Measurements from ENCODE around the gene CDH24. TPM values are rescaled to one million over a fixed set of nuclear protein-coding genes. Genes with fewer than 3 reads are reported as not detected.

The CDH24 gene
- total and polyA plus RNA-seq, 2 experiments from 2014 or later: 6.9 to 18.0 TPM

DNA sequence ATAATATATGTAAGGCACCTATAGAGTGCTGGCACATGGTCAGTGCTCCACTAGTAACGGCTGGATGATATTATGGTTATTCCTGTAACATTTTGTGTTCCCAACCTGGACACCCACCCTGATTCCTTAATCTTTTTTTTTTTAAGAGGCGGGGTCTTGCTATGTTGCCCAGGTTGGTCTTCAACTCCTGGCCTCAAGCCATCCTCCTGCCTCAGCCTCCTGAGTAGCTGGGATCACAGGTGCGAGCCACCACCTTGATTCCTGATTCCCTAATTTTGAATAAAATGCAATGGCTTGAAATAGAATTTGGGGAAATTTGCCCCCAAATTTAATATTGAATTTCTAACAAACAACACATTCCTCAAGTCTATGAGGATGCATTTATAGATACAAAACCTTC, 54.7 kb downstream of the CDH24 start:
- H3K27me3 ChIP-seq: no peaks in the 10 kb centered on the region
- WGBS (ENCODE audit: low lambda C conversion rate, missing lambda C conversion rate): 97% methylated on average over 3 of the region's 3 CpGs
- H3K27ac ChIP-seq: no peak overlapping the region
- H3K4me1 ChIP-seq (ENCODE audit: insufficient read depth): peaks cover 18% of the 10 kb centered on the region
- TF ChIP-seq, protein P1, sequence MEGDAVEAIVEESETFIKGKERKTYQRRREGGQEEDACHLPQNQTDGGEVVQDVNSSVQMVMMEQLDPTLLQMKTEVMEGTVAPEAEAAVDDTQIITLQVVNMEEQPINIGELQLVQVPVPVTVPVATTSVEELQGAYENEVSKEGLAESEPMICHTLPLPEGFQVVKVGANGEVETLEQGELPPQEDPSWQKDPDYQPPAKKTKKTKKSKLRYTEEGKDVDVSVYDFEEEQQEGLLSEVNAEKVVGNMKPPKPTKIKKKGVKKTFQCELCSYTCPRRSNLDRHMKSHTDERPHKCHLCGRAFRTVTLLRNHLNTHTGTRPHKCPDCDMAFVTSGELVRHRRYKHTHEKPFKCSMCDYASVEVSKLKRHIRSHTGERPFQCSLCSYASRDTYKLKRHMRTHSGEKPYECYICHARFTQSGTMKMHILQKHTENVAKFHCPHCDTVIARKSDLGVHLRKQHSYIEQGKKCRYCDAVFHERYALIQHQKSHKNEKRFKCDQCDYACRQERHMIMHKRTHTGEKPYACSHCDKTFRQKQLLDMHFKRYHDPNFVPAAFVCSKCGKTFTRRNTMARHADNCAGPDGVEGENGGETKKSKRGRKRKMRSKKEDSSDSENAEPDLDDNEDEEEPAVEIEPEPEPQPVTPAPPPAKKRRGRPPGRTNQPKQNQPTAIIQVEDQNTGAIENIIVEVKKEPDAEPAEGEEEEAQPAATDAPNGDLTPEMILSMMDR (IDR thresholded peaks at IDR 0.05; ENCODE audit: poor library complexity): no peak
- TF ChIP-seq EZH2 (IDR thresholded peaks at IDR 0.05; ENCODE audit: borderline replicate concordance): no peak
- no peak for TF ChIP-seq EZH2phosphoT487 (IDR thresholded peaks at IDR 0.05; ENCODE audit: low read depth, severe bottlenecking, unreplicated experiment)
- no peak overlapping the region for H2AFZ ChIP-seq
- no peaks in the 10 kb centered on the region for H4K20me1 ChIP-seq (ENCODE audit: insufficient read depth, poor library complexity, severe bottlenecking)
- H3K4me2 ChIP-seq: no peak overlapping the region
- no peaks in the 10 kb centered on the region for H3K9me2 ChIP-seq (replicated peaks; ENCODE audit: insufficient read depth)
- no peak for DNase-seq (ENCODE audit: low spot score)
- H3K4me3 ChIP-seq: no peak overlapping the region
- peaks cover 3% of the 10 kb centered on the region for H3K79me2 ChIP-seq
- no peaks in the 10 kb centered on the region for H3K36me3 ChIP-seq (replicated peaks; ENCODE audit: insufficient read depth, low read depth)
- no peaks in the 10 kb centered on the region for H3K9me3 ChIP-seq (ENCODE audit: low read depth)

DNA sequence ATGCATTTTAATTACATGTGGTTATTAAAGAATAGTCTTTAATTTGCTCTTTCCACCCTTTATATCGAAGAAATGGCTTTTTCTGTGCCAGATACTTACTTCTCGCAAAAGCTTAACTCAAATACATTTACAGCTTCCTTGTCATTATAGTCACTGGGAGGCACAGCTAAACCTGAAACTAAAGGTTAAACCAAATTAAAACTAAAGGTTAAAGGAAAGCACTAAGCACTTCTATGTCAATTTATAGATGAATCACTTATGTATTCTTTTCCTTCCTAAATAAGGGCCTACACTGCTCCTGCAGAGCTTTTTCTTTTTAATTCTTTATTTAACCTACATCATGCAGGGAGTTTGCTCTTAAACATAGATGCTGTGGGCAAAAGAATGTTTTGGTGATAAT, 56.5 kb downstream of the CDH24 start:
- no peak for TF ChIP-seq EZH2phosphoT487 (IDR thresholded peaks at IDR 0.05; ENCODE audit: low read depth, severe bottlenecking, unreplicated experiment)
- Histone ChIP-seq H4K20me1 (ENCODE audit: insufficient read depth, poor library complexity, severe bottlenecking) (no peaks in the 10 kb centered on the region), H3K36me3 (replicated peaks; ENCODE audit: insufficient read depth, low read depth) (no peaks in the 10 kb centered on the region), H3K9me3 (ENCODE audit: low read depth) (no peaks in the 10 kb centered on the region), H3K27me3 (no peaks in the 10 kb centered on the region), H2AFZ (no peak overlapping the region), H3K79me2 (no peaks in the 10 kb centered on the region), H3K4me2 (no peak overlapping the region), H3K4me1 (ENCODE audit: insufficient read depth) (peaks cover 12% of the 10 kb centered on the region), H3K4me3 (no peak overlapping the region), H3K27ac (no peak overlapping the region), H3K9me2 (replicated peaks; ENCODE audit: insufficient read depth) (no peaks in the 10 kb centered on the region)
- DNase-seq (ENCODE audit: low spot score): no peak
- 82% methylated on average over 2 of the region's 2 CpGs for WGBS (ENCODE audit: low lambda C conversion rate, missing lambda C conversion rate)

DNA sequence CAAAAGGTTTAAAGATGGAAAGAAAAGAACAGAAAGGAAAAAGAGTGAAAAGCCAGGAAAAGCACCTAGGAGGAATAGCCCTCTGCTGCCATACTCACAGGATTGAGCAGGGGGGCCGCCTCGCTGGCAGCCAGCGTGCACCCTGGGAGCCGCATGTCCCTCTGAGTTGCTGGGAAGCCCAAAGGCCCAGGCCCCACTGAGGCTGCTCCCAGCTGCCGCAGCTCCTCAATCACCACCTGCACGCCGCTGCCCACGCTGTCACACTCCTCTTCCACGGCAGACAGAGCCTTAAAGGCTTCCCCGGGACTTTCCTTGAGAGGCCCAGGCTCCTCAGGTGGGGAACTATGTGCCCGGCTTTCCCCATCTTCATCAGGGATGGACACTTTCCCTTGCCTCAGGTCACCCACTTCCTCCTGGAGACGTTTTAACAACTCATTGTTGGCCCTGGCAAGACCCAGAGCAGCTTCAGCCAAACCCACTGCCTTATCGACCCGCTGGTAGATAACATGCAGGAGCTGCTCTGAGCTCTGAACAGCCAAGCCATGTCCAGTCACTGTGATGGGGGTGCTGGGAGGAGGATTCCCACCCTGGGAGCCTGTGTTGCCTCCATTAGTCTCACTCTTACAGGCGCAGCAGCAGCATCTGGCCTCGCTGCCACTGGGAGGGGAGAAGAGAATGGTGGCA, 58.8 kb downstream of the CDH24 start:
- DNase-seq (ENCODE audit: low spot score): no peak
- Histone ChIP-seq H3K4me3 (no peak overlapping the region), H3K9me3 (ENCODE audit: low read depth) (no peaks in the 10 kb centered on the region), H3K27me3 (no peaks in the 10 kb centered on the region), H3K9me2 (replicated peaks; ENCODE audit: insufficient read depth) (no peaks in the 10 kb centered on the region), H4K20me1 (ENCODE audit: insufficient read depth, poor library complexity, severe bottlenecking) (no peaks in the 10 kb centered on the region), H3K36me3 (replicated peaks; ENCODE audit: insufficient read depth, low read depth) (no peaks in the 10 kb centered on the region), H2AFZ (no peak overlapping the region), H3K4me1 (ENCODE audit: insufficient read depth) (peaks cover 10% of the 10 kb centered on the region), H3K27ac (no peak overlapping the region), H3K4me2 (no peak overlapping the region), H3K79me2 (no peaks in the 10 kb centered on the region)
- 90% methylated on average over 16 of the region's 16 CpGs for WGBS (ENCODE audit: low lambda C conversion rate, missing lambda C conversion rate)
- no peak for TF ChIP-seq EZH2 (IDR thresholded peaks at IDR 0.05; ENCODE audit: borderline replicate concordance)
- TF ChIP-seq, protein P1 (IDR thresholded peaks at IDR 0.05; ENCODE audit: poor library complexity): no peak
- TF ChIP-seq EZH2phosphoT487 (IDR thresholded peaks at IDR 0.05; ENCODE audit: low read depth, severe bottlenecking, unreplicated experiment): no peak

DNA sequence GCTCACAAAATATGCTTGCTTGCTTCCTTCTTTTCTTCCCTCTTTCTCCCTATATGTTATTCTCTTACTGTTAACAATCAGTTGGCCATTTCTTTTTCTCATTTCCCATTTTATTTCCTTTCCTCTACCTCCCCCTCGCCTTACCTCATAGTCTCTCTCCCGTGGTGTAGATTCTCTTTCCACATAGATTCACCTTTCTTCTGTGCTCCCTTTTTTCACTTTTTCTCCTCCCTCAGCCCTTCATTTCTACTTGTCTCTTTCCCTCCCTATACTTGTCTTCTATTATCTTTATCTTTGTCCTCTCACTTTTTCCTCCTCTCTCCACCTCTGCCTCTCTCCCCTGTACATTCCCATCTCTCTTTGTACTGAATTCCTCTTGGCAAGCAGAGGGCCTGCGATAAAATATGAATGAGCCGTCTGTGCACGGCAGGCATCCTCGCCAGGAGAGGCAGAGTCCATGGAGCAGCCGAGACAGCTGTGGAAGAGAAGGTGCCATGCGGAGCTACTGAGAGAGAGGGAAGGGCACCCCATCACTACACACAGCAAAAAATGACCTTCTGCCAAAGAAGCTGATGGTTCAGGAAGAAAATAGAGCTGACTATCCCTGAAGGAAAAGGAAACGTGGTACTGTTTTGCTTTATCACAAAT, 59.5 kb downstream of the CDH24 start:
- H3K9me3 ChIP-seq (ENCODE audit: low read depth): no peaks in the 10 kb centered on the region
- H3K27me3 ChIP-seq: no peaks in the 10 kb centered on the region
- TF ChIP-seq EZH2phosphoT487 (IDR thresholded peaks at IDR 0.05; ENCODE audit: low read depth, severe bottlenecking, unreplicated experiment): no peak
- no peak for TF ChIP-seq EZH2 (IDR thresholded peaks at IDR 0.05; ENCODE audit: borderline replicate concordance)
- TF ChIP-seq, protein P1 (IDR thresholded peaks at IDR 0.05; ENCODE audit: poor library complexity): no peak
- no peak for DNase-seq (ENCODE audit: low spot score)
- WGBS (ENCODE audit: low lambda C conversion rate, missing lambda C conversion rate): 80% methylated on average over 9 of the region's 9 CpGs
- no peaks in the 10 kb centered on the region for H3K36me3 ChIP-seq (replicated peaks; ENCODE audit: insufficient read depth, low read depth)
- no peak overlapping the region for H2AFZ ChIP-seq
- no peaks in the 10 kb centered on the region for H3K9me2 ChIP-seq (replicated peaks; ENCODE audit: insufficient read depth)
- no peaks in the 10 kb centered on the region for H4K20me1 ChIP-seq (ENCODE audit: insufficient read depth, poor library complexity, severe bottlenecking)
- H3K79me2 ChIP-seq: no peaks in the 10 kb centered on the region
- H3K27ac ChIP-seq: peak overlapping the region; percentile 28
- H3K4me3 ChIP-seq: no peak overlapping the region
- H3K4me2 ChIP-seq: no peak overlapping the region
- peaks cover 10% of the 10 kb centered on the region for H3K4me1 ChIP-seq (ENCODE audit: insufficient read depth)
